Stimulated activated CD8-positive, alpha-beta memory T cell treated with anti-CD3 and anti-CD28 coated beads, Interleukin-15, amount 100 ng/mL, for 4 hours (primary cell): Measurements from ENCODE around the gene IL17B.
A peak's percentile ranks its signal among the peaks of the same experiment; 100 is the strongest.

Source experiments
- DNase-seq, 2 donors: peaks; one replicate each; pipeline ENCODE4 v3.0.0-alpha.2; 2020; ENCODE audit warnings: low read depth in 2 of 2

Gene IL17B

DNA sequence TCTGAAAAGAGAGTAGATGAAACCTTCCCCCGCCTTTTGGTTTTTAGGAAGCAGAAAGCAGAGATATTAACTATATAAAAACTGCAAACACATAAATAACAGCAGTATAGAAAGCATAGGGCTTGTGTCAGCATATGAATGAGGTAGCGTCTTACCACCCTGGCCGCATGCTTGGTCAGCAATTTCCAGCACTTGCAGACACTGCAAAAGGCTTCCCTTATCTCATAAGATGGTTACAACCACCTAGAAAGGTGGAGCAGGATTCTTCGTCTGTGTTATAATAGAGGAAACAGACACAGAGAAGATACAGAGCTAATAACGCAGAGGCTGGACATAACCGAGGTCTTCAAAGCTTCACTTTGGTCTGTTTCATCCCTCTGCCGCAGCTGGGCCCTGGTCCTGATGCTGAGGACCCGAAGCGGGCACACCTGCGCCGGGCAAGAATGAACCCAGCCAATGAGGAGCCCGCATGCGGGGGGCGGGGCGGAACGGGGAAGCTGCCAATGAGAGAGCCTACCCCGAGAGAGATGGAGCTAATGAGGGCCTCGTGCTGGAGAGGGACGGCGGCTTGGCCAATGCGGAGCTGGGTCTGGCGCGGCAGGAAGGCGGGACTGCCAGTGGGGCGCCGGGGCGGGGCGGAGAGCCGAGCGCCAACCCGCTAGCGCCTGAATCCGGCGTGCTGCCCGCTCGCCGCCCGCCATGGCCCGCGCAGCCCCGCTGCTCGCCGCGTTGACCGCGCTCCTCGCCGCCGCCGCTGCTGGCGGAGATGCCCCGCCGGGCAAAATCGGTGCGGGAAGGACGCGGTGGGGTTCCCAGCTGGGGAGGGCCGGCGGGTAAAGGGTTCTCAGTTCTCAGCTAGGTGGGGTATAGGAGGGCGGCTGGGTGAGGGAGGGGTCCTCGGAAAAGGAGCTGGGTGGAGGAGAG is 21.5 kb downstream of the IL17B start, which contains the start of gene PCYOX1L:
PCYOX1L (plus strand) TSS at position 677 of the 924 bp plus-strand sequence; CDS start at position 700, 23 bp downstream.
- DNase-seq = peak; percentile 80 to 95

DNA sequence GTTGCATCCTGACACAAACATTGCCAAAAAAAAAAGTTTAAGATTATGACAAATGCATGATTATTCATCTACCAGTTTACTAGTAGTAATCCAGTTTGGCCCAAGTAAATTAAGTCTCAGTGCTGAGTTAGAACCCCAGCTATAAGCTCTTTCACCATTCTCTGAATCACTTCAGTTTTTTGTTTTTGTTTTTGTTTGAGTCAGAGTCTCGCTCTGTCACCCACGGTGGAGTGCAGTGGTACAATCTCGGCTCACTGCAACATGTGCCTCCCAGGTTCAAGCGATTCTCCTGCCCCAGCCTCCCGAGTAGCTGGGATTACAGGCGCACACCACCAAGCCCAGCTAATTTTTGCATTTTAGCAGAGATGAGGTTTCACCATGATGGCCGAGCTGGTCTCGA is 22.7 kb downstream of the IL17B start:
- DNase-seq = no peak

DNA sequence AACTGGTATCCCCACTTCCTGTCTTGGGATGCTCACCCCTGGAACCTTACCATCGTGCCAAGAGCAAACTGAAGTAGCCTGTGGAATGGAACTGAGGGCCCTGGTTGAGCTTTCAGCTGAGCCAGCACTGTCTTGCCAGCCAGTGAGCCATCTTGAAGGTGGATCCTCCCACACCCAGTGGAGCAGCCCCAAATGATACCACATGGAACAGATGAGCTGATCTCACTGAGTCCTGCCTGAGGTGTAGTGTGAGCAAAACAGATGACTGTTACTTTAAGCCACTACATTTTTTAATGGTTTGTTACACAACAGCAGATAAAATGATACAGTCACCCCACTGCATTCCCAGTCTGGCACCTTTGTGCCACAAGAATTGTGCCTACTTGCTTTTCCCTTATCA is 23.4 kb downstream of the IL17B start:
- no peak for DNase-seq

DNA sequence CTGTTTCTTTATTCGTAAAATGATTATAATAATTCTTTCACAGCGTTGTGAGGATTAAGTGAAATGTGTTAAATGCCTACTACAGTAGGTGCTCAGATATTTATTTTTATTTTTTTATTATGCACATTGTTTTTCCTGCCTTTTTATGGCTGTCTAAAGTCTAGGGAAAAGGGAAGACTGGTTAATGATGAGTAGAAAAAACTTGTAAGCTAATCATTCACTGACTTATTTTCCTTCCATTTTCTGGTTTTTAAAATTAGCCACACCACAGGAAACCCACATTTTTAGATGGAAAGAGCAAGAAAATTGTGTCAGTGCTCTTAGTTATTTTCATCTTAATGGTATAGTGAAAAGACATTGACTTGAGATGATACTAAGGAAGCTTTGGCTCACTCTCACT is 25.2 kb downstream of the IL17B start:
- DNase-seq = no peak

DNA sequence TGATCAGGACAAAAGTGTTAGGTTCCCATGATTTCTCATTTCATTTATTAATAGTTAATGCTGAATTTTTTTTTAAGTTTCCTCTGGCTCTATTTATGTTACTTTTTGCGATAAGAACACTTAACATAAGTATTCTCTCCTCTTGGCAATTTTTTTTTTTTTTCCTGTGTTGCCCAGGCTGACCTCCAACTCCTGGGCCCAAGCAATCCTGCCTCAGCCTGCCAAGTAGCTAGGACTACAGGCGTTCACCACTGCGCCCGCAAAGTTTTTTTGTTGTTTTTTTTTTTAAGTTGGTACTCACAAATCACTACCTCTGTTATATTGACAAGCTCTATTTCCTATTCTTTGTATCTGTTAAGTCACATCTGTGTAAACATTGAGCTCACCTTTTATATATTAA is 26.9 kb downstream of the IL17B start:
- no peak for DNase-seq

DNA sequence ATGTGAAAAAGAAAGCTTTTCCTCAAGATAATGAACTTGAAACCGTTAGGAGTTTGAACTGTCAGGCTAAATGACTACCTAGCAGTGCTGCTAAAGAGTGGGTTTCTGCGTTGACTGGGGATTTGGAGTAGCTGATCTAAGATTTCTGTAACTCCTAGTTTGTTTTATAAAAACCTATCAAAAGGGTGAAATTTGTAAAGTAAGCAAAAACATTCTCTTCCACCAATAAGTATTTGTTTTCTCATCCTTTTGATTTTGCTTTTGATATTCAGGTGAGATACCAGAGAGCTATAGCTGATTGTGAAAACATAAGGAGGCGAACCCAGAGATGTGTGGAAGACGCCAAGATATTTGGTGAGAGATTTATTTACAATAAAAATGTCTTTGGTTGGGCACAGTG is 29.7 kb downstream of the IL17B start:
- DNase-seq = no peak

DNA sequence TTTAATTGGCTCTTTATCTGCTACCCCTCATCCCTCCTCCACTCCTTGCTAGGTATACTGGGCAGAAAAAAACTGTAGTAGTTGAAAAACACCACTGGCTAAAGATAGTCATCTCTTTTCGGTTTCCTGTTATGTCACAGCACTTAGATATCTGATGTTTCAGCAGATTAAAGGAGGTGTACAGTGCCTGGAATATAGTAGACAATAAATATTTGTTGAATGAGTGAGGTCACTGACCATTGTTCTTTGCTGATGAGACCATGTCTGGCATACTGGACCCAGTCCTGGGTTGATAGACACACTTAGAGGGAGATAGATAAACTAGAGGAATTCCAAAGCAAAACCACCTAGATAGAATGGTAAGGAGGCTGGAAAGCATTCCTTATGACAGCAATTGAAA is 30.6 kb downstream of the IL17B start:
- DNase-seq = no peak

DNA sequence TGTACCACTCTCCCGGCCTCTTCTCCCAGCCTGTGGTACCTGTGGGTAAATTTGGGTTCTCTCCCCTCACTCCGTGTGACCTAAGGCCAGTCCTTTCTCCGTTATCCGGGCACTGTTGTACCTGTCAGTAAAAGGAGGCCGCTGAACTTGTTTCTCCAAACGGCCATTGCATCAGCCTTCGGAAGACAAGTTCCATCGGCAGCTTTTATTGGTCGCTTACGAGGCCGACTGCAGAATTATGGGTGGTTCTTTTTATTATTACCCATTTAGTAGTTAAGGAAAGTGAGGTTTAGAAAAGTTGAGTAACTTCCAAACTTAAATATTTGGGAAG is 33.2 kb downstream of the IL17B start:
- DNase-seq = no peak

DNA sequence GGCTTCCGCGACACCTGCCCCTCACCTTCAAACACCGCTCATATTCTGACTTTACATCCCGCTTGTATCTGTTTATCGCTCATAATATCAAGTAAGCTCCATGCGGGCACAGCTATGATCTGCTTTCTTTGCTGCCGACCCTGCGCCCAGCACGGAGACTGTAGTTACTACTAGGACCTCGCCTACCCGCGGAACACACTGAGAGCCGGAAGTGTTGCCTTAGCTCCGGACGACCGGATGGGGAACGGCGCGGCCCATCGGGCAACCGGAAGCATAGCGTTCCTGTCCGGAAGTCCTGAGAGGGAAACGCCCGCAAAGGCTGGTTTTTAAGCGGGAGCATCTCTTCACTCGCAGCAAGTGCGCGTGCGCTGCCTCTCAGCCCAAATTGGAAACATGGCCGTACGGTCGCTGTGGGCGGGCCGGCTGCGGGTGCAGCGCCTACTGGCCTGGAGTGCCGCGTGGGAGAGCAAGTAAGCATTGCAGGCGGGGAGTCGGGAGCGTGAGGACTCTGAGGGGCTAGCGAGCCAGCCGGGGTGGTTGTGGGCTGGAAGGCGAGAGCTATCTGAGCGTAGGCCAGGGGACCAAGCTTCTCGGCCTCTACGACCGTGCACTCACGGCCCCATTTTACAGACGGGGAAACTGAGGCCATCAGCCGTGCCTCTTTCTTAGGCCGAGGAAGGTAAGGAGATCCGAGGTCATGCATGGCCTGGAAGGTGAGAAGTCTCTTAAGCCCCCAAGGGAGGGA is 33.8 kb downstream of the IL17B start, which contains the start of gene GRPEL2:
GRPEL2 (plus strand) TSS at position 353 of the 745 bp plus-strand sequence; CDS start at position 394, 41 bp downstream.
- DNase-seq = peak; percentile 82 to 83

DNA sequence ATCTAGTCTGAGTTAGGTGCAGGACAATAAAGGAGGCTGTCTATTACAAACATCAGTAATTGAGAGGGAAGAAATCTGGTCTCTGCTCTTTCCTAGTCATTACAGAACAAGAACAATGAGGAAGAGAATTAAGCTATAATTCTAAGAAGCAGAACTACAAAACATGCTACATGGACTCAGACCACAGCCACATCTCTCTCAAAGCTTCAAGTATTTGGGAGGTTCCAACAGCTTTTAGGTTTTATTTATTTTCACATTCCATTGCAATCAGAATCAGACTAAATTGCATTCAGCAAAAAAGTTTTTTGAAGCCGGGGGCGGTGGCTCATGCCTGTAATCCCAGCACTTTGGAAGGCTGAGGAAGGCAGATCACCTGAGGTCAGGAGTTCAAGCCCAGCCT is 34.9 kb downstream of the IL17B start:
- no peak for DNase-seq

DNA sequence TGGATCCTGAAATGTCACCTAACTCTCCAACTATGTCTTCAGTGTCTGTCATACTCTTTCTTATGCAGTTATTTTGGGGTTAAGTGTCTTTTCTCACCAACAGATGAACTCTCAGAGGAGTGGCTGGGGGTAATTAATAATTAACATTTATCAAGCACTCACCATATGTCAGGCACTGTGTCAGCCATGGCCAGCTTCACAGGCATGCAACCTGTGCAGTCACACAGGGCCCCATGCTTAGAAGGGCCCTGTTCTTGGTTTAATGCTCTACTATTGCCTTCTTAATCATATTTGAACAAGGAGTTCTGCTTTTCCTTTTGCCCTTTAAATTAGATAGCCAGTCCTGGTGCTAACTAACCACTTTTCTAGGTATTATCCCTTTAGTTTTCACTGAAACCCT is 37.2 kb downstream of the IL17B start:
- DNase-seq = no peak

DNA sequence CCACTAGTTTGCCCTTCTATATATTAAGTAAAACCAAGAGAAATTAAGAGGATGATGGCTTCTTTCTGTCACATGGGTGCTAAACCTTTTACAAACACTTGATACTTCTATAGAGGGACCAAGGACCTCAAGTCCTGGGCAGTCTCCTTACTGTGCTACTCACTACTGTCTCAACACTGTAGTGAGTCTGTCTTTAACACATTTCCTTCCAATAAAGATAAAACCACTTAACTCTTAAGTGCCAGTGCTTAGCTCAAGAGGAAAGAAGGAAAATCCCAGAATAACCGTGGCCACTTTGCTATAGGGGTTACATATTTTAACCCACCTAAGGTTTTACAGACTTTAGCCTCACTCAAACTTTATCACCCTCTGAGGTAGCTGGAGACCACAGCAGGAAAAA is 38.2 kb downstream of the IL17B start:
- no peak for DNase-seq

DNA sequence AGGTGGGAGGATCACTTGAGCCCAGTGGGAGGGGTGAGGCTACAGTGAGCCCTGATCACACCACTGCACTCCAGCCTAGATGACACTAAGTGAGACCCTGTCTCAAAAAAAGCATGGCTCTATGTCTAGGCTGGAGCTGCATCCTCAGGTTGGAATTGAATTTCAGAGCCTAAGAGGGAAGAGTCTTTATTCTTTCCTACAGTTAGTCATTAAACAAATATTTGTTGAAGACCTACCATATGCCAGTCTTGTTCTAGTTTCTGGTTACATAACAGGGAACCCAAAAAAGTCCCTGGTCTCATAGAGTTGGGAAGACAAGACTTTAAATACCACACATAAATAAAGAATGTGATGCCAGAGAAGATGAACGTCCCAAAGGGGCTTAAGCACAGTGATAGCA is 40.7 kb downstream of the IL17B start:
- no peak for DNase-seq

DNA sequence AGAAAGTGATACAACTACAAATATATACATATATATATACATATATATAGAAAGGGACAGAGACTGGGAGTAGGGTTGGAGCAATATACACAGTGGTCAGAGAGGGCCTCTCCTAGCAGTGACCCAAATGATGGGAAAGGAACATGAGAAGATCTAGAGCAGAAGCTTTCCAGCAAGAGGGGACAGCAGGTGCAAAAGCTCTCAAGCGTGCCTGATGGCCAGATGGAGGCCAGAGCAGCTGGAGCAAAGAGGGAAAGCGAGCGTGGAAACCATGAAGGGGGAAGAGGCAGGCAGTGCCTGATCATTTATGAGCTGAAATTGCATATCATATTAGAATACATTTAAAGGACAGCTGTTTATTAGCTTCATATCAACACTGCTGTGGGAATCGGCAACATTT is 41.4 kb downstream of the IL17B start:
- DNase-seq = no peak

DNA sequence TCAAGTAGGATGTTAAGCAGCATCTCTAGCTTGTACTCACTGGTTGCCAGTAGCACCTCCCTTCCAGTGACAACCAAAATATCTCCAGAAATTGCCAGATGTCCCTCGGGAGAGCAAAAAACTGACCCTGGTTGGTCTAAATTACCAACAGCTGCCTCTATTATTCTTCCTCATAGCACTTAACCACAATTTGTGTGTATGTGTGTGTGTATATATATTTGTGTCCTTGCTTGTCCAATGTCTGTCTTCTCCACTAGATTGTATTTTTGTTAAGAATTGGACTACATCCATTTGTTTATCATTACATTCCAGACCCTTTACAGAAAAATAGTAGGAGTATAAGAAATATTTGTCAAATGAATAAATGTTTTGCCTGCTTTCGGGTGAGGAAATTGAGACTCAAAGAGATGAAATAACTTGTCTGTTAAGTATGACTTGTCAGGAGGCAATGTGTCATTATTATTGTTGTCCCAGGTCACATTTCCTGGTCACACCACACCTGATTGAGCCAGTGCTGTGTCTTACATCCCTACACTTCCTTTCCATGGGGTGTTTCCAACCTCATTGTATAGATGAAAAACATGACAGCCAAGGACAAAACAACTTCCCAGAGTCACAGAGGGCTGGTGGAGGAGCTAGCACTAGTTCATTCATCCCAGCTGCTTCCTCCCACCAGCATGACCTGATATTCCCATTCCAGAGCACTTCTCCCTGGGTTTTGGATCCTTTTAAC is 45.2 kb downstream of the IL17B start:
- DNase-seq = no peak

DNA sequence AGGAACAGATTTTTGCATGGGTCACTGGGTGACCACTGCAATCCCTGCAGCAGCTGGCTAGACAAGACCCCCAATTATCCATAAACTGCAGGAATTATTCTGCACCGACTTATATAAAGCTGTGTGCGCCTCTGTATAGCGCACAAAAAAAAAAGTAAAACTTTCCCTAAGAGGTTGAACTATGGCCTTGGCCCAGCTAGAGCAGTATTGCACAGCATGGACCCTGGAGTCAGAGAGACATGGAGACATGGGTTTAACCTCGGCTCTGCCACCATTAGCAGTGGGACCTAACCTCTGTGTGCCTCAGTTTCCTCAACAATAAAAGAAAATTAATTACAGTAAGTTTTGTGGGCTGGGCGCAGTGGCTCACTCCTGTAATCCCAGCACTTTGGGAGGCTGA is 50.9 kb downstream of the IL17B start:
- no peak for DNase-seq

DNA sequence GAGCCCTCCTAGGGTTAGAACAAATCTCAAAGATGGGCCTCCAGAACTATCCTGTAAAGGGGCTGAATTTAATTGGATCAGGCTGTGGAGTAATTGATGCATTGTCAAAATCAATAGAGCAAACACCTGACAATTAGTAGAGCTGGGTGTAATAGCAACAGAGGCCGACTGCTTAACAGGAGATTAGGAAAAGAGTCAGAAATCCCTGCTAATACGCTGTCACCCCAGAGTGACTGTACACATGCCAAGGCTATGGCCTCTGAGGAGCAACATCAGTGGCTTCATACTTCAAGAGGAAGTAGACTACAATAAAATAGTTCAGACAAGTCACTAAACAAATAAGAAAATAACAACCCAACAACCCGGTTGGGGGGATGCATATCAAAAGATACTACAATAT is 52.5 kb downstream of the IL17B start:
- no peak for DNase-seq

DNA sequence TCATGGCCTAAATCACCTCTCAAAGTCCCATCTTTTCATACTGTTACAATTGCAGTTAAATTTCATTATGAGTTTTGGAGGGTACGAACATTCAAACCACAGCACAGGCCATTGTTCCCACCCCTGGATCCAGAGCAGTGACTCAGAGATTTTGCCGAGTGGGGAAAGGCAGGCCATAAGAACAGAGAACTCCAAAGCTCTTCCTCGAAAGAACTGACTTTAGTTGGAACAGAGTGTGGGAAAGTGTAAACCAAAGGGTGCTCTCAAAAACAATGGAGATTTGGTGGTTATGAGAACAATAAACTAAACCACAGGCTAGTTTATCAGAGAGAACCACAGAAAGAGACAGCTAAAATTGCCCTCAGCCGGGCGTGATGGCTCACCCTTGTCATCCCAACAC is 53.2 kb downstream of the IL17B start:
- no peak for DNase-seq

DNA sequence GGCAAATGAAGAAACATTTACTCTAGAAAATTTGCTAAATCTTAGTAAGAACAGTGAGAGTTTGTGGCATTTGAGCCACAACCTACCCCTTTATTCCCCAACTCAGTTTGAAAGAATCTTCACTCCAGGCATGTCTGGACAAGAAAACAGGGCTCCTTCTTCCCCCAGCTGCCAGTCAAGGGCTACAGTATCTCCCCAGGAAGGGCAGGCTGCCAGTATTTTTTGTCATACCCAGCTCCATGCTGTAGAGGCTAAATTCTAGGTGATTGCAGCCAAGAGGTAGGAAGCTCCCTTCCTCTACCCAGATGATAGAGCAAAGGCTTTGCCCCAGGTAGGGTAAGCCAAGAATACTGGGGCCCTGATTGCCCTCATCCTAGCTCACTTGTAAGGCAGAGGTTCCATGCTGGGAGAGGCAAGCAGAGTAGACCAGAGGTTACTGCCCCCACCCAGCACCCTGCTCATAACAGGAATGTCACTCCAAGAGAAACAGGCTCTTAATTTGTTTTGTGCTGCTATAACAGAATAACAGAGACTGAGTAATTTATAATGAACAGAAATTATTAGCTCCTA is 53.8 kb downstream of the IL17B start:
- DNase-seq = no peak

DNA sequence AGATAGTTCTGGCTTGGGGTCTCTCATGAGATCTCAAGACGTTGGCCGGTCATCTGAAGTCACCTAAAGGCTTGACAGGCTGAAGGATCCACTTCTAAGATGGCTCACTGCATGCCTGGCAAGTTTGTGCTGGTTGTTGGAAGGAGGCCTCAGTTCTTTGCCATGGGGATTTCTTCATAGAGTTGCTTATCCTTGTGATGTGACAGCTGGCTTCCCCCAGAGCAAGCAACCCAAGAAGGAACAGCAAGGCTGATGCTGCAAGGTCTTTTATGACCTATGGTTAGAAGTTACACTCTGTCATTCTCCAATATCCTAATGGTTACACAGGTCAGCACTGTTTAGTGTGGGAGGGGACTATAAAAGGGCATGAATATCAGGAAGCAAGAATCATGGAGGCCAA is 54.5 kb downstream of the IL17B start:
- no peak for DNase-seq
